D721Med (cell line): ENCODE data around the gene RABEPK.
"Not testable (repeated sequence)": the region's sequence is repeated elsewhere in the genome, so short reads cannot be mapped to it uniquely, and the experiment has no call there.

Experiments
- DNase-seq: peaks from one replicate; pipeline ENCODE4 v3.0.0; 2011; ENCODE audit warnings: low spot score; ENCODE audit not compliant: insufficient read length
- FAIRE-seq: peaks from 2 replicates; lab custom pipeline; 2011; peaks lifted over from hg19 to GRCh38; lab: Jason Lieb, UNC
- CTCF ChIP-seq: IDR thresholded peaks from 2 replicates; pipeline ENCODE4 v1.5.1; 2012; ENCODE audit warnings: mild to moderate bottlenecking, control low read depth; ENCODE audit not compliant: insufficient read depth; ENCODE audit errors: missing control alignments

RABEPK gene

GRCh38 chr9:125258160-125258785, 57.9 kb downstream of the RABEPK start:
- DNase-seq (no peak), FAIRE-seq (no peak)
- TF ChIP-seq CTCF: no peak

GRCh38 chr9:125258832-125259534, 58.6 kb downstream of the RABEPK start:
- no peak for FAIRE-seq
- TF ChIP-seq CTCF: no peak
- no peak for DNase-seq

- no peak for FAIRE-seq
- DNase-seq: no peak
- no peak for TF ChIP-seq CTCF
These were observed 60.2 kb downstream of the RABEPK start for GRCh38 chr9:125260561-125260960.

- no peak for FAIRE-seq
- no peak for TF ChIP-seq CTCF
- DNase-seq: peak; percentile 98
These were observed 61.4 kb downstream of the RABEPK start, which contains the start of gene GAPVD1 for GRCh38 chr9:125261501-125262293. Gene GAPVD1, plus strand, starts transcription at chr9:125261826. Its CDS starts 37,096 bp downstream, at chr9:125298922.

GRCh38 chr9:125262294-125262991, 62.1 kb downstream of the RABEPK start:
- FAIRE-seq: no peak
- no peak for TF ChIP-seq CTCF
- no peak for DNase-seq

- FAIRE-seq, DNase-seq: not testable (repeated sequence)
These were observed 63.7 kb downstream of the RABEPK start for GRCh38 chr9:125264068-125264467.
